HG03103 (cell line): ENCODE data around the gene GAL.
"Not testable (repeated sequence)": the region's sequence is repeated elsewhere in the genome, so short reads cannot be mapped to it uniquely, and the experiment has no call there.

Experiments used
- ATAC-seq: cut with Tn5 transposase; IDR thresholded peaks from one replicate; pipeline ENCODE4 v1.9.1; 2021; ENCODE audit warnings: low read depth; ENCODE audit not compliant: unreplicated experiment

The GAL gene

DNA sequence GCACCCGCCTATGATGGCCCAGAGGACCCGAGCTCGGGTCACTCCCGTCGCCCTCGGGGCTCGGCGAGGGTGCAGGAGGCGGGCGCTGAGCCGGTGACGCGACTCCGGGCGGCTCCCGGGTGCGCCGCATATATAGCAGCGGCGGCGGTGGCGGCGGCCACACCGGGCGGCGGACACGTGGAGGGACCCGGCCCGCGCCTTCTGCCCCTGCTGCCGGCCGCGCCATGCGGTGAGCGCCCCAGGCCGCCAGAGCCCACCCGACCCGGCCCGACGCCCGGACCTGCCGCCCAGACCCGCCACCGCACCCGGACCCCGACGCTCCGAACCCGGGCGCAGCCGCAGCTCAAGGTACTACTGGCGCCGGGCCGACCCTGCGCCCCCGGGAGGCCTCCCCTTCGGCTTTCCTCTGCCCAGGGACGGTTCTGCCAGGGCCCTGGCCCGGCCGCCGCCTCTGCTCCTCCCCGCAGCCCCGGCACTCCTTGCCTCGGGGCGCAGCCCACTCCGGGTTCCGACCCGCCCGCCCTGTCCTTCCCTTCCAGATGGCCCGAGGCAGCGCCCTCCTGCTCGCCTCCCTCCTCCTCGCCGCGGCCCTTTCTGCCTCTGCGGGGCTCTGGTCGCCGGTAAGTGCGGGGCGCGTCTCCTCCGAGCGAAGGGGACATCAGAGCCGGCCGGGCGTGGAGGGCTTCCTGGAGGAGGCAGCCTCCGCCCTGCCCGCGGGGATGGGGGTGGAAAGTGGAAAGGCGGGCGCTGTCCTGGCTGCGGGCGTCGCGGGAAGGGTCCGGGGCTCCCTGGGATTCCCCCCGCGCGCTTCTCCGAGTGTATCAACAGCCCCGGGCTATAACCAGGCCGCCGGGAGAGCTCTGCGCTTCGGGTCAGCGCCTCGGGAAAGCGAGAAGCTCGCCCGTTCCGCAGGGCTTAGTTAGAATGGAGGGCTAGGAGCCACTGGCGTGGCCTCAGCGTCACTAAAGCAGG, at the start of gene GAL:
GAL (plus strand) TSS at position 160 of the 972 bp plus-strand sequence; CDS start at position 540, 380 bp downstream.
- ATAC-seq, result no peak

- not testable (repeated sequence) for ATAC-seq
Measured at GRCh38 chr11:68634606-68635005, 49.7 kb upstream of the GAL start.

- not testable (repeated sequence) for ATAC-seq
Measured at GRCh38 chr11:68635172-68635571, 49.2 kb upstream of the GAL start.

DNA sequence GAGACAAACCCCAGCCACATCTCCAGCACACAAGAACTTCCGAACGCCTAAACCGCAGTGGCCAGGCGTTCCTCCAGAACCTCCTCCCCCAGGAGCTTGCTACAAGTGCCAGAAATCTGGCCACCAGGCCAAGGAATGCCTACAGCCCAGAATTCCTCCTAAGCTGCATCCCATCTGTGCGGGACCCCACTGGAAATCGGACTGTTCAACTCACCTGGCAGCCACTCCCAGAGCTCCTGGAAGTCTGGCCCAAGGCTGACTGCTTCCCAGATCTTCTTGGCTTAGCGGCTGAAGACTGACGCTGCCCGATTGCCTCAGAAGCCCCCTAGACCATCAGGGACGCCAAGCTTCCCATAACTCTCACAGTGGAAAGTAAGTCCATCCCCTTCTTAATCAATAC, 48.5 kb upstream of the GAL start:
- not testable (repeated sequence) for ATAC-seq

GRCh38 chr11:68639322-68639721, 45.0 kb upstream of the GAL start:
- not testable (repeated sequence) for ATAC-seq

DNA sequence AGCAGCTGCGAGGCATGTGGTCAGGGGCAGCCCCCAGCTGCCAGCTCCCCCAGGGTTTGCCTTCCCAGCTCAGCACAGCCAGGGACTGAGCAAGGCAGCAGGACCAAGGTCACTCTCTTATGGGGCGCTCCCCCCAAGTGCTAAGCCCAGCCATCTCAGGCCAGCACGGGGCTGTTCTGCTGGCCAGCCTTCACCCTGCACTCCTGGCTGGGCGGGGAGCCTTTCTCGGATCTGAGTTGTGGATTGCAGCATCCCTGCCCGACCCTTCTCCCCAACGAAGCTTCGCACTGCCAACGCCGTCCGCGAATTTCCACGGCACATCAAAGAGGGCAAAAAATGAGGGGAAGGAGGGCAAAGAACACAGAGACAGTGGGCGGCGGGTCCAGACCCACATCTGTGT, 42.5 kb upstream of the GAL start:
- ATAC-seq, result no peak

DNA sequence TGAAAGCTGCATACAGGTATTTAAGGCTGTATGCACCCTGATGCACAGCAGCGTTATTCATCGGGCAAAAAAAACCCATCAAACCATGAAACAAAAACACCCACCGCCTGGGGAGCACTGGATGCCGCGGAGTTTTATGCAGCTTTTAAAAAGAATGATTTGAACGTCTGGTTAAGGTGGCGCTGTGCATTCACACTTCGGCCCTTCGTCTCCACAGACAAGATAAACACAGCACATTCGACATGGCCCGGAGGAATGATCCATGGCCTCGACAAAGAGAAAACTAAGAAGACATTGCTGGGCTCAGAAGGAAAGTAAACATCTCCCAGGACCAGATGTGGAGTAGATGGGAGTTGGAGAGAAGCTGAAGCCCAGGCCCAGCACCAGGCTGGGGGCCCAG, 40.8 kb upstream of the GAL start:
- no peak for ATAC-seq

- ATAC-seq, result no peak
Measured at GRCh38 chr11:68646832-68647231, 37.5 kb upstream of the GAL start.

DNA sequence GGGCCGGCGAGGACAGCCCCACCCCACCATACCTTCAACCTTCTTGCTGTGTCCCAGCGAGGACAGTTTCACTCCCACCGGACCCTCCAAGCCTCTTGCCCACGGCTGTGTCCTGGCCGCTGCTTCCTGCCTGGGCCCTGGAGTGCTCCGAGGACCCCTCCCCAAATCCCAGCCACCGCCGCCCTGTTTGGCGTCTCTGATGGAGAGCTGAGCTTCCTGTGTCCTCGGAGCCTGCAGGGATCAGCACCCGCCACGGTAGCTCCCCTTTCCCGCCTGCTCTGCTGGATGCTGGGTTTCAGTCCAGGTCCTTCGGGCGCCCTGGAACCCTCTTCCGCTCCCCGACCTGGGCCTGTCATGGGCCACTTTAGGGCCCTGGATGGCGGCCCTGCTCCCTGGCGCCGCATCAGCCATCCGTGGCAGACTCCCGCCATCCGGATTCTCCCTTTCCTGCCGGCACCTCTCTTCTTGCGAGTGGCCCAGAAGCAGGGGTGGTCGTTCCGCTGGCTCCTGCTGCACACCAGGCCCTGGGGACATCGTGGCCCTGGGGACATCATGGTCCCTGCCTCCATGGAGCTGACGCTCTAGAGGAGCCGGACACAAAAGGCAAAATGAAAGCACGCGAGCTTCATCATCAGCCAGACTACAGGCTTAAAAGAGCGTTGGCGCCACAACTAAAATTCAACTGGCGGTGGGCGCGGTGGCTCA, 34.3 kb upstream of the GAL start:
- no peak for ATAC-seq

DNA sequence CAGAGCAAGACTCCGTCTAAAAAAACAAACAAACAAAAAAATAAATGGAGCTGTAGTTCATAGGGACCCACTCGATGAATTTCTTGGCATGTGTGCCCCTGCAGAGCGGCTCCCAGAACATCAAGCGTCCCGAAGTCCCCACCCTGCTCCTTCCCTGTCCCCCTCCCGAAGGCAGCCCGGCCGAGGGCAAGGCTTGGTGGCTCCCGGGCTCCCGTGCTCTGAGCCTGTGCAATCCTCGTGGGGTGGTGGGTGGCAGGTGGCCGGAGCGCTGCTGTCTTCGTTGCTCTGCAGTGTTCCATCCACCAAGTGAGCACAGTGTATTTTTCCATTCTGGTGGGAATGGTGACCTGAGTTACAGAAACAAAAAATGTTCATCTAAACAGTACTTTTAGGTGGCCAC, 33.5 kb upstream of the GAL start:
- ATAC-seq, result no peak

DNA sequence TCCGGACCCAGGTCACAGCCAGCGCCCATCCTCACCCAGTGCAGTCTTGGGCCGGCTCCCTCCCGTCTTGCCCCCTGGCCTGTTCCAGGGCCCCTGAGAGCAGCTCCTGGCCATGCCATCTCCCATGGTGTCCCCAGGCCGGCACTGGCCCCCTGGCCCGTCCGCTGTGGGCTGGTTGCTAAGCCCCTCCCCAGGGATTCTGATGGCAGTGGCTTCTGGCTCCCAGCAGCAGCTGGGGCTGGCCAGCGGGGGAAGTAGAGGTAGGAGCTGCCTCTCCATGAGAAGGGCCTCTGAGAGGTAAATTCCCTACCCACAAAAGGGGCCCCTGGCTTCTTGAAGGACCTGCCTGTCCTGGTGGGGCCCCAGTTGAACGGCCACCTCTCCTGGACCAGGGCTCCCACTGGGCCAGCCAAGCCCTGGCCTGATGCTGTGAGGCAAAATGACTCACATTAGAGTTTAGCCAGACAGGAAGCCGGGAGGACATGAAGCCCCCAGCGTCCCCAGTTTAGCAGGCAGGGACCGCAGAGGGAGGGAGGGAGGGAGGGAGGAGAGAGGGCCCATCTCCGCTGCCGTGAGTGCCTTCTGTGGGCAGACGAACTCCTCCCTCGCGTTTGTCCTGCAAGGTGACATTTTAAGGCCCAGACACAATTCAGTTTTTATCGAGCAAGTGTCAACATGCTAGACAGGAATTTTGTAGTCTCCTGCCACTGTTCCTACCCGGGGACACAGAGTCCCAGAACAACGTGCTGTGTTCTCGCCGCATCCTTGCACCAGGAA, 32.9 kb upstream of the GAL start:
- ATAC-seq, result no peak

DNA sequence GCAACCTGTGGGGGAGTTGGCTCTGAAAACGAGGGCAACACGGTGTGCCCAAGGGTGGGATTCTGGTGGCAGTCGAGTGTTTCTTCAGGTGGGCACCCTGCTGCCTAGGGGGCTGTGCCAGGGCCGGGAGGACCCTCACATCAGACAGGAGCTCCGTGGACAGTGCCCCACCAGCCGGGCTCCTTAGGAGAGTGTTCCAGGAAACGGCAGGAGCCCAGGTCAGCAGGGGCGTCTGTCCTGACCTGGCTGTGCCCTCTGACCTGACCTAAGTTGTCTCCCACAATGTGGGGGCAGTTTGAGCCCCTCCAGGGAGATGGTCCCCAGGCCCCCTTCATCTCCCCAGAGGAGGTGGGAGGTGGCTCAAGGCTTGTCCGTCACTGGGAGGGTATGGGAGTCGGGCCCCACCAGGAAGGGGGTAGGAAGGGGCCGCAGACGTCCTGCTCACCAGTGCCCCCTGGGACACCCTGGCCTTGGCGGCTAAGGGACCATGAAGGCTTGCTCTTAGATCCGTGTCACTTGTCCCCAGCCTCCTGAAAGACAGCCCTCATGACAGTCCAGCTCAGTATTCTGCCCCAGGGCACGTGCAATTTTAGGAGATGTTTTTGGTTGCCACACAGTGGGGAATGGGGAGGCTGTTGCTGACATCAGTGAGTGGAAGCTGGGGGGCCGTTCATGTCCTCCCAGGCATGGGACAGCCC, 32.2 kb upstream of the GAL start:
- ATAC-seq, result no peak

- no peak for ATAC-seq
Measured at GRCh38 chr11:68652683-68653156, 31.6 kb upstream of the GAL start.

DNA sequence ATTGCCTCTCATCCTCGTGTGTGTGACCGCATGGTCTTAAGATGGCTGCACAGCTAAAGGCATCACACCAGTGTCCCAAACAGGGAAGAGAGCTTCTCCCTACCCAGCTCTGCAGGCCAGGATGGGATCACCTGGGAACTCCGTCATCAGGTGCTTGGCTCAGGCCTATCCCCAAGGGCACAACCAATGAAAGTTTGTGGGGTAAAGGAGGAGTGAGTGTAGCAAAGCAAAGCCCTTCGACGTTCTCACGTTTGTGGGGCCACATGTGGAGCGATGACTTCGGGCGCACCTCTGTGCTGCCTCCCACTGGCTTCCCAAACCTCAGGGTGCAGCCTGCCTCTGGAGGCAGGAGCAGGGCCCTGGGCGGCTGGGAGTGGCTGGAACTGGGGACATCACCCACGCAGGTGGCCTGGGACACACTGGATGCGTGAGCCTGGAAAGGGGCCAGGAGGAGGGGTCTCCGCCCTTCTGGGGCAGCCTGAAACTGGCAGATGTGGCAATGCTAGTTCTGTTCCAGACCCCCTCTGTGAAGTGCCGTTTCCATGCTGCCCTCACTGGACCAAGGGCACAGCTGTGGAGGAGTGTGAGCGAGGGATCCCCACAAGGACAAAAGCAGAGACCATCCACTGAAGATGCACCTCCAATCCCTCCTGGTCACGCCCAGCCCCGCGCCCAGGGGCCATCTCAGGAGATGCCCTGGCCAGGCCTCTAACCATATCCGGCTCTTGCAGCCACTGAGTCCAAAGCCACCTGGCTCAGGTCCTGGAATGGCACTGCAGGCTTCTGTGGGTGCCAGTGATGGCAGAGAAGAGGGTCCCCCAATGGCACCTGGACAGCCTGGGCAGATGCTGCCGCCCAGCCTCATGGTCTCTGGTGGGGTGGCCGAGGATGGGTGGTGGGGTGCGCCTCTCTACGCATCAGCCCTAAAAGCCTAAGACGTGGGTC, 30.6 kb upstream of the GAL start:
- ATAC-seq, result no peak

DNA sequence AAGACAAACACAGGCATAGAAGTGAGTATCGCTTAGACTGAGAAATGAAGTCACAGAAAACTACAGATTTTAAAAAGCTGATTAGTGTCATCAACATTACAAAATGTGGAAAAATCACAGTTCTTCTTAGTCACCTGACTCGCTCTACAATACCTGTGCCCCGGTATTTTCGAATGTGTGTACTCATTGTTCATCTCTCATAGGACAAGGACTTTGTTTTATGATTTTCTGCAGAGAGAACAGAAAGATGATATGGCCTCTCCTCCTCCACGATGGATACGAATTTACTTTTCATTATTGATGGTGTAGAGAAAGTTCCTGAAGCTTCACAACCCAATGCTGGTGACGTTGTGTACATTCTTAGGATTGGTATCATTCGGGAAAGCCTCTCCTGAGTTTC, 29.4 kb upstream of the GAL start:
- no peak for ATAC-seq

- ATAC-seq, result no peak
Measured at GRCh38 chr11:68655406-68655805, 28.9 kb upstream of the GAL start.

DNA sequence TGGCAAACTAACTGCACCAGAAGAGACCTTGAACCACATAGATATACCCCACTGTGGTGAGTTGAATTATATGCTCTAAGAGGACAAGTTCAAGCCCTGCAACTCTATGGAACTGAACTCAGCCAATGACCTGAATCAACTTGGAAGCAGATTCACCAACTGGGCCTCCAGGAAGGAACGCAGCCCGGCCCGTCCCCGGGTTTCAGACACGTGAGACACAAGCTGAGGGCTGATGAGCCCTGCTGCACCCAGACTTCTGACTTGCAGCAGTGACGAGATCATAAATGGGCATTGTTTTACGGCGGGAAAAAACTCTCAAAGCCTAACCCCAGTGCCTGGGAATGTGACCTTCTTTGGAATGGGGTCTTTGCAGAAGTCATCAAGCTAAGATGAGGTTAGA, 28.5 kb upstream of the GAL start:
- ATAC-seq, result no peak

GRCh38 chr11:68657021-68657780, 27.1 kb upstream of the GAL start:
- ATAC-seq, result no peak
